Thoracic aorta (tissue), 2 donors: ENCODE results near the gene PRR3. TPM values are rescaled to one million over a fixed set of nuclear protein-coding genes. Genes with fewer than 3 reads are reported as not detected.

ENCODE experiments used
- ATAC-seq: fragments of 150-250 bp; one replicate; pipeline ENCODE4 v1.8.0; 2017; ENCODE audit warnings: low read depth; ENCODE audit not compliant: insufficient number of reproducible peaks, low FRiP score
- DNase-seq: peaks from one replicate; pipeline ENCODE4 v3.0.0-alpha.2; 2020; ENCODE audit warnings: low spot score
- H3K27ac ChIP-seq, 2 donors: fragments of 200-600 bp; sonication (generic); 1 replicate in 1 of 2; 2 replicates in 1 of 2; pipeline ENCODE4 v1.5.1; 2016; ENCODE audit warnings: mild to moderate bottlenecking in 2 of 2, moderate library complexity in 2 of 2
- H3K27me3 ChIP-seq: fragments of 200-600 bp; sonication (generic); replicated peaks from 2 replicates; pipeline ENCODE4 v1.6.0; 2016; ENCODE audit warnings: mild to moderate bottlenecking; ENCODE audit not compliant: insufficient read depth
- H3K36me3 ChIP-seq: fragments of 200-600 bp; sonication (generic); one replicate; pipeline ENCODE4 v1.5.1; 2016
- H3K4me1 ChIP-seq, 2 donors: fragments of 200-600 bp; sonication (generic); 1 replicate in 1 of 2; 2 replicates in 1 of 2; pipeline versions ENCODE4 v1.5.1 to v1.6.0; 2016; ENCODE audit warnings: low read depth in 2 of 2, mild to moderate bottlenecking in 1 of 2; ENCODE audit not compliant: control insufficient read depth in 1 of 2
- H3K4me3 ChIP-seq: fragments of 200-600 bp; sonication (generic); 2 replicates; pipeline ENCODE4 v1.5.1; 2016; ENCODE audit warnings: mild to moderate bottlenecking
- H3K9me3 ChIP-seq: fragments of 200-600 bp; sonication (generic); 2 replicates; pipeline ENCODE4 v1.5.1; 2016
- CTCF ChIP-seq: fragments of 200-600 bp; sonication (generic); IDR thresholded peaks from one replicate; pipeline ENCODE4 v1.5.1; 2019; ENCODE audit warnings: antibody characterized with exemption
- total RNA-seq, 2 donors: library from RNA; depleted of rRNA; stranded (reverse); fragments of >200 nt; gene quantifications; one replicate each; pipeline versions ENCODE4 v1.1.0 to v1.2.3, GENCODE V29; 2016

PRR3 gene
- total RNA-seq, 2 donors from 2014 or later = 4.2 to 10.4 TPM

GRCh38 chr6:30612213-30612612, 55.1 kb downstream of the PRR3 start:
- H3K36me3 ChIP-seq = peaks cover 22% of the 10 kb centered on the region
- ATAC-seq = no peak
- H3K4me1 ChIP-seq = peaks cover 25 to 52% of the 10 kb centered on the region in 2 donors
- no peaks in the 10 kb centered on the region for H3K27me3 ChIP-seq
- DNase-seq = no peak
- H3K9me3 ChIP-seq = no peaks in the 10 kb centered on the region
- no peak overlapping the region for H3K4me3 ChIP-seq
- H3K27ac ChIP-seq = peak overlapping the region in 1 of 2 donors; percentile 94
- no peak for TF ChIP-seq CTCF

GRCh38 chr6:30612687-30613248, 55.7 kb downstream of the PRR3 start:
- H3K4me1 ChIP-seq = peaks cover 25 to 52% of the 10 kb centered on the region in 2 donors
- no peak for DNase-seq
- no peak for ATAC-seq

More at GRCh38 chr6:30612687-30613248, 55.7 kb downstream of the PRR3 start:
- TF ChIP-seq CTCF = no peak
- Histone ChIP-seq H3K4me3 (no peak overlapping the region), H3K27me3 (no peaks in the 10 kb centered on the region), H3K27ac (peak overlapping the region in 1 of 2 donors; percentile 94), H3K9me3 (no peaks in the 10 kb centered on the region), H3K36me3 (peaks cover 17% of the 10 kb centered on the region)

Other genes starting within 250 kb of the PRR3 start
- 10 to 100 TPM; 11.0 to 30.9 TPM for gene TRIM39, start 230.4 kb upstream of the PRR3 start, total RNA-seq
- gene RPP21, start 212.1 kb upstream of the PRR3 start, total RNA-seq = 10 to 100 TPM; 20.8 to 49.7 TPM
- 100 to 1,000 TPM; 507 to 602 TPM for gene HLA-E, start 67.8 kb upstream of the PRR3 start, total RNA-seq
- 10 to 100 TPM; 32.9 to 39.0 TPM for gene GNL1, start 806 bp upstream of the PRR3 start, total RNA-seq
- 10 to 100 TPM; 24.2 to 52.1 TPM for gene ABCF1, start 14.1 kb downstream of the PRR3 start, total RNA-seq
- 10 to 100 TPM; 28.7 to 43.1 TPM for gene PPP1R10, start 59.9 kb downstream of the PRR3 start, total RNA-seq
- 10 to 100 TPM; 23.6 to 27.3 TPM for gene MRPS18B, start 60.5 kb downstream of the PRR3 start, total RNA-seq
- gene ATAT1, start 69.6 kb downstream of the PRR3 start, total RNA-seq = 10 to 100 TPM in 1 of 2 donors, 1 to 10 TPM in 1; 4.1 to 12.2 TPM
- 10 to 100 TPM; 17.1 to 30.3 TPM for gene C6orf136, start 89.8 kb downstream of the PRR3 start, total RNA-seq
- 10 to 100 TPM; 27.4 to 55.2 TPM for gene DHX16, start 115.7 kb downstream of the PRR3 start, total RNA-seq
- gene PPP1R18, start 129.3 kb downstream of the PRR3 start, total RNA-seq = 10 to 100 TPM; 65.7 to 88.2 TPM
- 10 to 100 TPM in 1 of 2 donors, 1 to 10 TPM in 1; 2.3 to 17.1 TPM for gene NRM, start 133.7 kb downstream of the PRR3 start, total RNA-seq
- gene MDC1, start 160.0 kb downstream of the PRR3 start, total RNA-seq = 10 to 100 TPM; 16.6 to 22.6 TPM
- 100 to 1,000 TPM; 172 to 243 TPM for gene TUBB, start 163.1 kb downstream of the PRR3 start, total RNA-seq
- 100 to 1,000 TPM; 135 to 177 TPM for gene FLOT1, start 185.4 kb downstream of the PRR3 start, total RNA-seq
- gene IER3, start 187.3 kb downstream of the PRR3 start, total RNA-seq = 10 to 100 TPM; 43.5 to 43.8 TPM